Measurements from ENCODE around the gene ANKS1A. TPM values are rescaled to one million over a fixed set of nuclear protein-coding genes. Genes with fewer than 3 reads are reported as not detected.

ANKS1A gene
- polyA plus RNA-seq, 3 donors: 5.4 to 12.7 (median 9.6) TPM

DNA sequence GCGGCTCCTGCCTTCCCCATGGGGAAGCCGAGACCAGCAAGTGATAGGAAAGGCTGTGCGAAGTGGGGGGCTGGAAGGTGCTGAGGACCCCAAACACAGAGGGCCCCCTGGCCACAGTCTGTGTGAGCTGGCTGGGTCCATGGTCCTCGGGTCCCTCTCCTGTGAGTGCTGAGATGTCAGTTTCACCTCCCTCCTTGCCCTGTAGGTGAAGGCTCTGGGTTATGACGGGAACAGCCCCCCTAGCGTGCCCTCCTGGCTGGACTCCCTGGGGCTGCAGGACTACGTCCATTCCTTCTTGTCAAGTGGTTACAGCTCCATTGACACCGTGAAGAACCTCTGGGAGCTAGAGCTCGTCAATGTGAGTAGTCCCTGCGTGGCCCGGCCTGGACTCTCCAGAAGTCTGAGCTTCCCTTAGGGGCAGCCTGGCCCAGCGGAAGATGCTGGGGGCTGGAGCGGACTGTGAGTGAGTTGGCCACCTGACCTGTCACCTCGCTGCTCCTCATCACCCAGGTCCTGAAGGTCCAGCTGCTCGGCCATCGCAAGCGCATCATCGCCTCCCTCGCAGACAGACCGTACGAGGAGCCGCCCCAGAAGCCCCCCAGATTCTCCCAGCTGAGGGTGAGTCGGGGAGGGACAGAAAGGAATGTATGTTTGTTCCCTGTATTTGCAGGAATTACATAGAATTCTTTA, 190.4 kb downstream of the ANKS1A start:
- WGBS, 3 donors: 91 to 95% (median 94%) methylated on average over 22 to 23 of the region's 23 CpGs
- H3K27ac ChIP-seq (ENCODE audit: low read depth, low read length): no peak overlapping the region

DNA sequence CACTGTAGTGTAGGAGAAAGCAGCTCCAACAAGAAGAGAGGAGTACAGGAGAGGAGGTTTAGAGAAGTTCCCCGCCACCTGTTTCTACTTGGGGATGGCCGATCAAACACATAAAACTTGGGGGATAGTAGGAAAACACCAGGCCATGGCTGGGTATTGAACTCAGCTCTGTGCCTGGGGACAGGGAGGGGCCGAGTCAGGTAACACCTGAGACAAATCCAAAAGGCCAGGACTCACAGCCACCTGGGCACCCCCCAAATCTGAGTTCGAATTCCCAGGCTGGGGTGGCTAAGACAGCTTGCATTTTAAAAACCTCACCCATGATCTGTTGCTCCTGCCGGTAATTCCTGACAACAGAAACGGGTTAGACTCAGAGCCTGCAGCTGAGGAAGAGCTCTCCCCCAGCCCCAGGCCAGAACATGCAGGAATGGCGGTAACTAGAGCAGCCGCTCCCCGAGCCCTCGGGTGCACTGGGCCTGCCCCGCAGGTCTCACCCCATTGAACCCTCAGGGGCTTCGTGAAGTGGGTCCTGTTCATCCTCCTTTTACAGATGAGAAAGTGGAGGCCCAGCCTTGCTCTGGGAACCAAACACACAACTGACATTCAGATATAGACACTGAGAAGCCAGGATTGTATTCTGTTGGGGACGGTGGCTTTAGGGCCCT, 191.1 kb downstream of the ANKS1A start:
- H3K27ac ChIP-seq (ENCODE audit: low read depth, low read length): no peak overlapping the region
- WGBS, 3 donors: 92 to 94% (median 93%) methylated on average over 13 of the region's 13 CpGs

DNA sequence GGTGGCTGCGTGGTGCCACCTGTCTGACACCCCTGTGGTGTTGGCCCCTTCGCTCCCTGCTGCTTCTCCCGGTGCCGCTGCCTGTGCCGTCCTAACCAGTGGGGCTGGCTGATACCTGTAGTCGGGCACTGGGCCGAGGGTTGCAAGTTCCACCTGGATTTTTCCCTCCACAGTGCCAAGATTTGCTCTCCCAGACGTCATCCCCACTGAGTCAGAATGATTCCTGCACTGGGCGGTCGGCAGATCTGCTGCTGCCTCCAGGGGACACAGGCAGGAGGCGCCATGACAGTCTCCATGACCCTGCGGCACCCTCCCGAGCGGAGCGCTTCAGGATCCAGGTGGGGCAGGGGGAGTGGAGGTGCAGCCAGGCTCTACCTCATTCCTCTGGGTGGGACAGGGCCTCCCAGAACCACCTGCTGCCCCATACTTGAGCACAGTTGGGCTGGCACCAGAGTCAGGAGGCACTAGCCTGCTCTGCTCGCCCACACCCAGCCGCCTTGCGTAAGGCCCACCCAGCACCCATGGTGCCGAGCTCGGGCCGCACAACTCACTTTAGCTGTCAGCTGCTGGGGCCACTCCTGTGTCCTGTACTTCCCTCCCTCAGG, 191.9 kb downstream of the ANKS1A start:
- WGBS, 3 donors: 84 to 90% (median 89%) methylated on average over 21 of the region's 21 CpGs
- H3K27ac ChIP-seq (ENCODE audit: low read depth, low read length): no peak overlapping the region

DNA sequence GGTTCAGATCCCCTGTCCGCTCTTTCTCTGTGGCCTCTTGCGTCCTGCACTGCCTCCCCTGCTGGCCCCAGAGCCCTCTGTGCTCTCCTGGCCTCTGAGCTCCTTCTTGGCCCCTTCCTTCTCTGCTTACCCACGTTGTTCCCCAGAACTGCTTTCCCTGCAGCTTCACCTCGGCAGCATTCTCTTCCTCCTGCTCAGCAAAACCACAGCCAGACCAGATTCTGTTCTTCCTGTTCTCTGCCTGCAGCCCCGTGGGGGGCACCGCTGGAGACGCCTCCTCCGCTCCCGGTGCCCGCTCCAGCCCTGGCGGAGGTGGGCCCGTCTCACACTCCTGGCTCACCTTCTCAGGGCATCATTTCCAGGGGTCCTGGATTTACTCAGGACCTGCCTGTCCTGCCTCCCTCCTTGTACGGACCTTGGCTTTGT, 192.4 kb downstream of the ANKS1A start:
- H3K27ac ChIP-seq (ENCODE audit: low read depth, low read length): no peak overlapping the region
- WGBS, 3 donors: 30 to 72% (median 42%) methylated on average over 13 of the region's 13 CpGs

DNA sequence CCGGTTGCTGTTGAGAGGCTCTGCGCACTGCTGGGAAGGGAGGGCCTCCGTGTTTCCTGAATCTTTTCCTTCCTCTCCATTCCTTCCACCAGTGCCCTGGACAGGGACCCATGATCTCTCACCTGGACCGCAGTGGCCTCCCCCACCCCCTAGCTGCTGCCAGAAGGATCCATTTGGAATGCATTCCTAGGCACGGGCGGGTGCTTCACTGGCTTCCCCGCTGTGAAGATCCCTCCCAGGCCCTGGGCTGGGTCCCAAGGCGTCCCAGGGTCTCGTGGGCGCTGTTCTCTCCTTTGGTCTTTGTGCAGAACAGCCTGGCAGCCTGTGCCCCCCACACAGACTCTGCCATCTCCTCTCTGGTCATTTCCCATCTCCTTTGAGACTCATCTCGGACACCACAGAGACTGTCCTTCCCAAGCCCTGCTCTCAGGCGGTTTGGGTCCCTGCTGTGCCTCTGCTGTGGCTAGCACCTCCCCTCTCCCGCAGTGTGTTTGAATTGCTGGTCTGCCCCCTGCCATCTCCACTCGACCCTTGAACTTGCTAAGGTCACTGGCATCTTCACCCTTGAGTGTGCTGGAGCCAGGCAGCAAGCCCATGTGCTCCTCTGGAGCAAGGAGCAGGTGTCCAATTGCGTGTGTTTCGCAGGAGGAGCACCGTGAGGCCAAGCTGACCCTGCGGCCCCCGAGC, 193.1 kb downstream of the ANKS1A start:
- H3K27ac ChIP-seq (ENCODE audit: low read depth, low read length): no peak overlapping the region
- 73 to 82% (median 74%) methylated on average over 19 of the region's 19 CpGs for WGBS, 3 donors

DNA sequence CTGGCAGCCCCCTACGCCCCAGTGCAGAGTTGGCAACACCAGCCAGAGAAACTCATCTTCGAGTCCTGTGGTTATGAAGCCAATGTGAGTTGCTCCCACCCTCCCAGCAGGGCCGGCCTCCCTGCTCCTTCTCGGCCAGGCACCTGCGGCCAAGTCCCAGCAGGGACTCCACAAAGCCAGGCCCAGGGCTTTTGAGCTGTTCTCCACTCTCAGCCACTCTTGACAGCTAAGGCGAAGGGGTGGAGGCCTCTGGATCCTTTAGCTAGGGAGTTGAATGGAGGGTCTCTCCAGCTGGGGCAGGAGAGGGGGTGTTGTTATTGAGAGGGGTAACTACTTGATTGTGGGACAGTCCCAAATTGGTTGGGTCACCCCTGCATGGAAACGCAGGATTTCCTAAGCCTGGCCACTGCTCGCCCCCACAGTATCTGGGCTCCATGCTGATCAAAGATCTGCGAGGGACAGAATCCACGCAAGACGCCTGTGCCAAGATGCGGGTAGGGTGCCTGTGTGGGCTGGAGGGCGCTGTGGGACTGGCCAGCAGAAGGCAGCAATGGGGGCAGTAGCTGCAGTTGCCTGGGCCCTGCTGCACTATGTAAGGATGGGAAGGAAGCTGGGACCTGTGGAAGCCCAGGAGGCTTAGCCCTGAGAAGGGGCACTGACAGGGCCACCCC, 193.8 kb downstream of the ANKS1A start:
- 93 to 98% (median 95%) methylated on average over 13 of the region's 13 CpGs for WGBS, 3 donors
- no peak overlapping the region for H3K27ac ChIP-seq (ENCODE audit: low read depth, low read length)

DNA sequence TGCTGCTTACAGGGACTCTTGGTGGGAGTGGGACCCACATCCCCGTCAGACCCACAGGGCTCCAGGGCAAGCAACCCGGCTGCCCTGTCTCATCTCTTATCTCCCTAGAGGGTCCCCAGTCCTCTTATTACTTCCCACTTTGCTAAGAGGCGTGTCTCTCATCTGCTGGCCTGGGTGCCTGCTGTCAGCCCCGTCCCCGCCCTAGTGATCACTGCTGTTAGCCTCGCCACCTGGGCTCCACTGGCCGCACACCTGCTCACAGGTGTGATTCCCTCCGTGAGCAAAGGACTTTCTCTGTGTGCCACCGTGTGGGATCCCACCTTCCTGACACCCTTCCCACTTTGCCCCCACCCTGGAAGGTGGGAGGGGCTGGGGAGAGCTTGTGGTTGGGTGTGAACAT, 194.5 kb downstream of the ANKS1A start:
- WGBS, 3 donors: 87 to 93% (median 92%) methylated on average over 9 of the region's 9 CpGs
- no peak overlapping the region for H3K27ac ChIP-seq (ENCODE audit: low read depth, low read length)

DNA sequence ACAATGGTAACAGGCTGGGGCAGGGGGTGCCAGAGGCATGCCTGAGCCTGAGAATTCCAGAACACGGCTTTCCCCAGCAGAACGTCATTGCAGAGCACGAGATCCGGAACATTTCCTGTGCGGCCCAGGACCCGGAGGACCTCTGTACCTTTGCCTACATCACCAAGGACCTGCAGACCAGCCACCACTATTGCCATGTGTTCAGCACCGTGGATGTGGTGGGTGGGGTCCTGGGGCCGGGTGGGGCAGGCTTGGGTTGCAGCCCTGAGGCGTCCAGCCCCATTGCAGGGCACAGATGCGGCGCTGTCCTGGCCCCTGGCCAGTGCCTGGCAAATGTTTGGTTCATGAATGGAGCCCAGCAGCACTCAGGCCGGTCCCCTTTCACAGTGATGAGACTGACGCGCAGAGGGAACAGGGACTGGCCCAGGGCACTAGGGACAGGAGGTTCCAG, 195.0 kb downstream of the ANKS1A start:
- H3K27ac ChIP-seq (ENCODE audit: low read depth, low read length): no peak overlapping the region
- WGBS, 3 donors: 87 to 91% (median 88%) methylated on average over 14 of the region's 14 CpGs

DNA sequence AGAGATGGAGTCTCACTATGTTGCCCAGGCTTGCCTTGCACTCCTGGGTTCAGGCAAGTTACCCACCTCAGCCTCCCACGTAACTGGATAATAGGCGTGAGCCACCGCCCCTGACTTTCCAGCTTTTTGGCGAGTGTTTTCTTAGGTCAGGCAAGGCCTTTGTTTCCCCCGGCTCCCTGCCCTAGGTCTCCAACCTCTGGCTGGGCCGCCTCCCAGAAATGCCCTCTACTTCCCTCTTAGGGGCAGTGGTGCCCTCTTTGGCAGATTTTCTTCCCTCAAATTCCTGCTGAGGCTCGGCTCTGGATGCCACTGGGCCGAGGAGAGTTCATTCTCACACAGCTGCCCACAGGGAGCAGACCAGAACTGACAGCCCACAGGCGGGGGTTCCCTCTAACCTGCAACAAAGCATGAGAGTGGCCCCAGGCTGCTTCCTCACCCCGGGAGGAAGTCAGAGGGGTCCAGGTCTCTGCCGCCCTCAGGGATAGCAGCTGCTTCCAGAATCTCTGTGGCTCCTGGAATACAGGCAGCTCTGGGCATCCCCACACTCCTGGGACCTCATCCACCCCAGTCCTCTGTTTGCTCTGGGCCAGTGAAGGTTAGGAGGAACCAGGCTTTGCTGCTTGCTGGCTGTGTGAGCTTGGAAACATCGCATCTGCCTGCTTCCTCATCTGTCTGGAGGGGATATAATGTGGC, 195.6 kb downstream of the ANKS1A start:
- H3K27ac ChIP-seq (ENCODE audit: low read depth, low read length): no peak overlapping the region
- WGBS, 3 donors: 83 to 88% (median 85%) methylated on average over 12 of the region's 12 CpGs

DNA sequence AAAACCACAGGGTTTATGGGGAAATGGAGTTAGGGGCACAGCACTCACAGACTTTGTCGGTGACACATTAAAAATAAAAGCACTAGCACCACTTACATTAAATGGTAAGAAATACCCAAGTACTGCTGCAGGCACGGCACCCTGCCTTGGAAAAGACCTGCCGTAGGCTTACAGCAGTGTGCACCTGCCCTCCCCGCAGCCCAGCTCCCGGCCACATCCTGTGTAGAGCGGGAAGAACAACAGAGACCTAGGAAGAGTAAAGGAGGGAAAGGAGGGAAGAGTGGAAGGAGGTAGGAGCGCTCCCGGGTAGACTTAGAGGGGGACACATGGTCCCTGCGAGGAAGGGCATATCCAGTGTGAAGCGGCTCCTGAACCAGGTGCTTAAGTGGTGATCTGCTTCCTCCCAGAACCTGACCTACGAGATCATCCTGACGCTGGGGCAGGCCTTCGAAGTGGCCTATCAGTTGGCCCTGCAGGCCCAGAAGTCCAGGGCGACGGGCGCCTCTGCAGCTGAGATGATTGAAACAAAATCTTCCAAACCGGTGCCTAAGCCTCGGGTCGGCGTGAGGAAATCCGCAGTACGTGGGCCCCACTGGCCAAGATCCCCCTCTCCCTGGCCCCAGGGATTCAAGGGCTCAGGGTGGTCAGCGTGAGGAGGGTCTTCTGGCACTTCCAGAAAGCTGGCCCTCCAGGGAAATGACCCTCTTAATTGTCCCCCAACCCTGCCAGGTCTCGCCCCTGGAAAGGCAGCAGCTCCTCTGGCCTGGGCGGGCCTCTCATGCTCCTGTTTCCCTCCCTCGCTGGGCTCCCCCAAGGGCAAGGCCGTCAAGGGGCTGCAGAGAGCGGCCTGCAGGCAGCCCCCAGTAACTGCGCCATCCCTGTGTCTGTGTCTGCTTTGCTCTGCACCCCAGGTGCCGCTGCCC, 196.6 kb downstream of the ANKS1A start:
- no peak overlapping the region for H3K27ac ChIP-seq (ENCODE audit: low read depth, low read length)
- 93 to 95% (median 94%) methylated on average over 30 of the region's 30 CpGs for WGBS, 3 donors

DNA sequence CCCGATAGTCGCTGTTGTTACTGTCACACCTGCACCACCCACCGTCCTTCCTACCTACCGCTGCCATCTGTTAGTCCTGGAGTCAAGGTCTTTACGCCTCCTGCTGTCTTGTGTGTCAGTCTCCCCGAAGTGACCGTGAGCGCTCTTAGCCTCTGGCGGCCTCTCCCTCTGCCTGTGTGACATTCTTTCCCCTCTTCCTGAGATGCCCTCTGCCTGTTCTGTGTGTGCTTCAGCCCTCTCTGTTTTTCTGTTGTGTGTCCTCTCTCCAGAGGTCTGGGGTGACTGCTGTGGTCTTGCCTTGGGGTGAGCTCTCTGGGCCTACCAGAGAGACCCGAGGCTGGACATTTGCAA, 197.2 kb downstream of the ANKS1A start:
- WGBS, 3 donors: 87 to 99% (median 95%) methylated on average over 10 of the region's 10 CpGs
- no peak overlapping the region for H3K27ac ChIP-seq (ENCODE audit: low read depth, low read length)

DNA sequence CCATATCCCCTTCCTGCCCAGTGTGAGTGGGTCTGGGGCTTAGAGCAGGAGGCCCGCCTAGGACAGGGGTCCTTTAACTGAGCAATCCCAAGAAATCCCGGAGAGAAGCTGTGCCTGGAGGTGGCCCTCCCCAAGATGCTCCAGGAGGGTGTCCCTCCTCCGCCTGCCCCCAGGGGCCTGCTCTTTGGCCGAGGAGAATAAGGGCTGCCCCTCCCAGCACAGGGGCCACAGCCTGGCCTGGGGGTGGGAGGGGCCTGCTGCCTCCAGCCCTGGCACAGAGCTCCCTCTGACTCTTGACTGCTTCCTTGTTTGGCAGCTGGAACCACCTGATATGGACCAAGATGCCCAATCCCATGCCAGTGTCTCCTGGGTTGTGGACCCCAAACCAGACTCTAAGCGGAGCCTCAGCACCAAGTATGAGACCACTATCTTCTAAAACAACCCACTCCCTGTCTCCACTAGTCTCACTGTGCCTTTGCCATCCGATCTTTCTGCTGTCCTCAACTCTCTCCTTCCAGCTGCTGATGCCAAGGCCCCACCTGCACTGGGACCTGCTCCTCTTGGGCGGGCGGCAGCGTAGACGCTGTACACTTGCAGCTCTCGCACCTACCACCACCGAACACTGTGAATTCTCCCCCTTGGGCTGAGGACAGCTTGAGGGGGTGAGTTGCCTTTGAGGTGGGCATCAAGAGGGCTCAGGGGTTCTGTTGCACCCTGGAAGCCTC, 197.7 kb downstream of the ANKS1A start:
- WGBS, 3 donors: 89 to 90% (median 90%) methylated on average over 10 to 12 of the region's 12 CpGs
- H3K27ac ChIP-seq (ENCODE audit: low read depth, low read length): no peak overlapping the region

DNA sequence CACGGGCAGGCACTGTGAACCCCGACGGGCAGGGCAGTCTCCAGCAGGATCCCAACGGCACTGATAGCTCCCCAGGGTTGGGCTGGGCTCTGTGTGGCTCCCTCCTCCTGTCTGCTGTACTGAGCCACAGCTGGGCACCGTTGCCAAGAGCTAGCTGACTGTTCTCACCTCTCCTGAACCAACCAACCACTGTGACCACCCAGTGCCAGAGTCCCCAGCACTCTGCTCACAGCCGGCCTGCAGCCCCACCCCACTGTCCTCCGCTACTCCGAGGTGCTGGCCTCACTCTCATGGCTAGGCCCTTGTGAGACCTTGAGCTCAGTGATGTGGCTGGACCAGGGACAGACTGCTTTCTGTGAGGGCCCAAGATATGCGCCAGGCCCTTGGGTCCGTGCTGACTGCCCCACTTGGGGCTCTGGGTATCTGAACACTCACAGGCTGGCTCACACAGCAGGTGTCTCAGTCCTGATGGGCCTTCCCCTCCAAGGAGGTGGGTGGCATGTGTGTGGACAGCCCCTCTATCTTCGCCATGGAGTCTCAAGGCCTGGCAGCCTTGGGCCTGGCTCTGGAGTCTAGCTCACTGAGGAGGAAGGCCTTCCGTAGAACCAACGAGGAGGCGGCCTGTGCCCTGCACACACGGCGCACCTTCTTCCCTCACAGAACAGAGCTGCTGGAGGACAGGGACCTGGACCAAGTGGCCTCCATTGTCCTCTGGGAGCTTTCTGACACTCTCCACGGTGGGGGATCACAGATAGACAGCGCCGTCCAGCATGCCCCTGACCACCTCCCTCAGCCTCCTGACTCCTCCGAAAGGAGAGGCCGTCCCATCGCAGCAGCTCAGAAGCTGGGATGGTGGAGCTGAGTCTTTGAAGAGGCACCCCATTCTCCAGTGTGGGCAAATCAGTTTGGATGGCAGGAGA, 198.6 kb downstream of the ANKS1A start:
- no peak overlapping the region for H3K27ac ChIP-seq (ENCODE audit: low read depth, low read length)

DNA sequence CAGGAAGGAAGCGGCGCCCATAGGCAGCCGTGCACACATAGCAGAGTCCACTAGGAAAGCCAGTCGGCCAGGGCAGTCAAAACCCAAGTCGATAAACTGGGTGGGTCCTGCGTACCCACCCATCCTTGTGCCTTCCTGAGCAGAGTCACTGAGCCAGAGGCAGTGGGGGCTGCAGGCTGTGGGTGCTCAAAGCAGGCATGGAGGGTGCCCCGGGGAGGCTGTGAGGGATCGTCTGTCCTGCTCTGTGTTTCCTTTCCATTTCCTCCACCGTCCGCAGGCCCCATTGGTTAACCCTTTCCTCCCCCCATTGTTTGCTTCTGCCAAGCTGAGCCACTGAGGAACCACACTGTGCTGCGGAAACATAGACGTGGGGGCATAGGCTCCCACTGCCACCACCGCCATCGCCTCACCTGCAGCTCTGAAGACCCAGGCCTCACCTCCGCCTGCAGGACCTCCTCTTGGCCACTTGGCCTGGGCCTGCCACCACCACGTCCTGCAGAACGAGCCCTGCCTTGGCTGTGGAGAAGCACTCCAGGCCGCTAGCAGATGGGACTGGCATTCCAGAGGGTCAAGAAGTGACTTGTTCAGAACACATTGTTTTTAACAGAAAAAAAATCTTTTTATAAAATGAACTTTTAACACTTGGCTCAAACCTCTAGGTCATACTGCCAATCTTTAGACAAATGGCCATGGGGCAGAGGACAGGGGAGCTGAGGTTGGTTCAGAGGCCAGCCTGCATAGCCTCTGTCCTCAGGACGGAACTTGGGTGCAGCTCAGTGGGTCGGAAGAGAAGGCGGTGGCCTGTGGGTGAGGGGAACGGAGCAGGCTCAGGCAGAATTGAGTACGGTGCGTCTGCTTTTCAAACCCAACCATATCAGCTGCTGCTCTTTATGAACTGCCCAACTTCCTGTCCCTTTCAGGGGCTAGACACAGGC, 199.5 kb downstream of the ANKS1A start:
- no peak overlapping the region for H3K27ac ChIP-seq (ENCODE audit: low read depth, low read length)
- WGBS, 3 donors: 76 to 84% (median 80%) methylated on average over 24 of the region's 24 CpGs

More for the DNA sequence above, 198.6 kb downstream of the ANKS1A start:
- WGBS, 3 donors: 87 to 92% (median 91%) methylated on average over 22 of the region's 22 CpGs
